ENCODE data around the gene IPO5.

IPO5 gene

GRCh38 chr13:97921176-97921816 is 32.2 kb upstream of the IPO5 start:
- TF ChIP-seq CTCF (conservative IDR thresholded peaks at IDR 0.05; ENCODE audit: low read length), result no peak
- no peak overlapping the region for H3K4me3 ChIP-seq (ENCODE audit: low read length)
- DNase-seq (ENCODE audit: low read depth), result peak; percentile 70

DNA sequence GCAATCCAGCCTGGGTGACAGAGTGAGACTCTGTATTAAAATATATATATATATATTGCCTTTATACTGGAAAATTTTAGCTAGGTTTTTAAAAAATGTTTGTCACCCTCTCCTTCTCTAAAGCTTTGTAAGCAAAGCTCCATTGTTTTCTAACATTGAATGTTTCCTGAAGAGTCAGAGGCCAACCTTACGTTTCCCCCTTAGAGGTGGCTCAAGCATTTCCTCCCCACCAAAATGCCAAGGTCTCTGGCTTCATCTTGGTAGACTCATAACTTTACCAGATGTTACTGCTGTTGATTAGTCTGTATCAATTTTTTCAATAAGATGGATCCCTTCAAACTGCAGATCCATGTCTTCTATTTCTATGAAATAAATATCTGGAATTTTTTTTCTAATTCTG is 25.2 kb upstream of the IPO5 start:
- TF ChIP-seq CTCF (conservative IDR thresholded peaks at IDR 0.05; ENCODE audit: low read length), result no peak
- H3K4me3 ChIP-seq (ENCODE audit: low read length), result no peak overlapping the region
- no peak for DNase-seq (ENCODE audit: low read depth)

- DNase-seq (ENCODE audit: low read depth), result no peak
- TF ChIP-seq CTCF (conservative IDR thresholded peaks at IDR 0.05; ENCODE audit: low read length), result no peak
Observed at GRCh38 chr13:97932036-97932435, 21.4 kb upstream of the IPO5 start.

GRCh38 chr13:97932647-97933046 is 20.8 kb upstream of the IPO5 start:
- no peak for DNase-seq (ENCODE audit: low read depth)
- H3K4me3 ChIP-seq (ENCODE audit: low read length), result no peak overlapping the region
- no peak for TF ChIP-seq CTCF (conservative IDR thresholded peaks at IDR 0.05; ENCODE audit: low read length)

More at GRCh38 chr13:97932036-97932435, 21.4 kb upstream of the IPO5 start:
- H3K4me3 ChIP-seq (ENCODE audit: low read length), result no peak overlapping the region

GRCh38 chr13:97933776-97934175 is 19.7 kb upstream of the IPO5 start:
- DNase-seq (ENCODE audit: low read depth), result no peak
- no peak overlapping the region for H3K4me3 ChIP-seq (ENCODE audit: low read length)
- no peak for TF ChIP-seq CTCF (conservative IDR thresholded peaks at IDR 0.05; ENCODE audit: low read length)

- H3K4me3 ChIP-seq (ENCODE audit: low read length), result no peak overlapping the region
- TF ChIP-seq CTCF (conservative IDR thresholded peaks at IDR 0.05; ENCODE audit: low read length), result no peak
- DNase-seq (ENCODE audit: low read depth), result no peak
Observed at GRCh38 chr13:97934590-97934989, 18.9 kb upstream of the IPO5 start.

DNA sequence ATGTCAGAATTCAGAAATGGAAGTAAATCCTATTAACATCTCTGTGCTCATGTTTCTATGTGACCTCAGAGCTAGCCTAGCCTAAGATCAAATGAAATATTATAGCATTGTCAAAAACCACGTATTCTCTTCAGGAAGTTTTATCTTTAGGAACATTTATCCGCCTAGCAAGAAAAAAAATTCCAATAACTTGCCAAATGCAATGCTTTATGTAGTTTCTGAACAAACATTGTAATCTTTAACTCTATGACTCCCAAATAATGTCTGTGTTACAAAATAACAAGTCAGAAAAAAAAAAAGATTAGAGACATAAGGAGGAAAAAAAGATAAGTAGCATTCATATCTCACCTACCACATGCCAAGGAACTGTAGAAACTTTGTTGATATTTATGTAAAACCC is 18.4 kb upstream of the IPO5 start:
- H3K4me3 ChIP-seq (ENCODE audit: low read length), result no peak overlapping the region
- DNase-seq (ENCODE audit: low read depth), result no peak
- no peak for TF ChIP-seq CTCF (conservative IDR thresholded peaks at IDR 0.05; ENCODE audit: low read length)
